Muscle layer of colon (tissue), 2 donors: Measurements from ENCODE around the gene NXPH3.
"Not testable (repeated sequence)": the region's sequence is repeated elsewhere in the genome, so short reads cannot be mapped to it uniquely, and the experiment has no call there.

Source experiments
- H3K27ac ChIP-seq: one replicate; pipeline ENCODE4 v1.7.0; 2013; ENCODE audit warnings: low read depth, mild to moderate bottlenecking, low read length, moderate library complexity
- H3K27me3 ChIP-seq, 2 donors: one replicate each; pipeline ENCODE4 v1.7.0; 2013; ENCODE audit warnings: low read length in 2 of 2, mild to moderate bottlenecking in 2 of 2; ENCODE audit not compliant: insufficient read depth in 2 of 2, control insufficient read depth in 1 of 2
- H3K36me3 ChIP-seq: one replicate; pipeline ENCODE4 v1.7.0; 2013; ENCODE audit warnings: mild to moderate bottlenecking, low read length; ENCODE audit not compliant: insufficient read depth
- H3K4me1 ChIP-seq: one replicate; pipeline ENCODE4 v1.7.0; 2013; ENCODE audit warnings: mild to moderate bottlenecking, low read length; ENCODE audit not compliant: insufficient read depth
- H3K4me3 ChIP-seq, 2 donors: one replicate each; pipeline ENCODE4 v1.7.0; 2013; ENCODE audit warnings: low read length in 2 of 2, low read depth in 1 of 2, mild to moderate bottlenecking in 1 of 2, moderate library complexity in 1 of 2
- H3K9ac ChIP-seq: one replicate; pipeline ENCODE4 v1.7.0; 2013; ENCODE audit warnings: low read length
- H3K9me3 ChIP-seq: one replicate; pipeline ENCODE4 v1.7.0; 2013; ENCODE audit warnings: mild to moderate bottlenecking, low read length
- donor health status: abdominal sarcoma.
- donor health status: Adenocarcinoma of cecum.

Gene NXPH3

DNA sequence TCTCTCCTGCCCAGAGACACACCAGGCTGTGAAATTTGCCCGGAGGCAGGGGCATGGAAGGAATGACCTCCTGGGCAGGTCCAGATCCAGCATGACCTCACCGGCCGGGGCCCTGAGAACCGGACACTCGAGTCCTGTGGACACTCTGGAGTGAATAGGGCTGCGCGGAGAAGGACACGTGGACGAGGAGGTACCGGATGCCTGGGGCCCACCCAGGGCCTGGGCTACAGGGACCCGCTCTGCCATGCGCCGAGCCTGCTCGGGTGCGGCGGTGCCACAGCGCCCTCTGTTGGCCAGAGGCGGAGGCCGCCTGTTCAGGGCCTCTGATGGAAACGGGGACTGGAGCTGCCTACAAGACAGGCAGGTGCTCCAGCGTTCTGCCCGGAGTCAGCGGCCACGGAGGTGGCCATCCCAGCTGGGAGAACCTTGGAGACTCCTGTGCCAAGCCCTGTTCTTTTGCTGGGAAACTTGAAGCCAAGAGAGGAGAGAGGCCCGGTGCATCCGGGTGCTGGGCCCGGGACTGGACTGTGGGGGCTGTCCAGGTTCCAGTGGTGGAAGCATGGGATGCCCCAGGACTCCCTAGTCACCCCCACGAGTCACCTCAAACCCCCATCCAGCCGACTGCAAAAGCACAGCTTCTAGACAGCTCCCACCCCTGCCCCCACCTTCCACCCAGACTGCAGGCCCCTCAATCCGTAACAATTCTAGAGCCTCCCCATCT is 19.3 kb upstream of the NXPH3 start:
- no peak overlapping the region for H3K4me3 ChIP-seq
- H3K4me1 ChIP-seq: peaks cover 7% of the 10 kb centered on the region
- H3K9ac ChIP-seq: no peak overlapping the region
- no peaks in the 10 kb centered on the region for H3K9me3 ChIP-seq
- H3K27ac ChIP-seq: no peak overlapping the region
- H3K27me3 ChIP-seq: no peaks in the 10 kb centered on the region
- no peaks in the 10 kb centered on the region for H3K36me3 ChIP-seq

DNA sequence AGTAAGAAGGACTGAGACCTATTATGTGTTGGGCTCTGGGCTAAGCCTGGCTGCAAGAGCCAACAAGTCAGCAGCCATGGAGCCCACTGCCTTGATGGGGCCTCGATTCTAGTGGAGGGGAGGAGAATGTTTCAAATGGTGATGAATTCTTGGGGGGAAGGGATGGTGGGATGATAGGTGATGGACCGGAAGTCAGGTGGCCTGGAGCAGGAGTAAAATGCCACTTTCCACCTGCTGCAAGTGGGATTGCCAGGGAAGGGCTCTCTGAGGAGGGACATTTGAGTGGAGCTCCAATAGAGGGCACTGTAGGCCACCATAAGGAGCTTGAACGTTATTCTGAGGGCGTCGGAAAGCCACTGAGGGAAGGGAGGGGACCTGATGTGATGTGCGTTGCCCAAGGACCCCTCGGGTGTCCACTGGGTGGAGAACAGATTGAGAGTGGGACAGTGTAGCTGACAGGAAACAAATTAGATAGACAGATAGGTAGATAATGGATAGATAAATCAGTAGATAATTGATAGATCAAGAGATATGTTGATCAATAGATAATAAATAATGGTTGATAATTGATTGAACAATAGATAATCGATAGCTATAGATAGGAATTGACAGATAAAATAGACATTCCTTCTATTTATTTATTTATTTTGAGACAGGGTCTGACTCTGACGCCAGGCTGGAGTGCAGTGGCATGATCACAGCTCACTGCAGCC is 18.2 kb upstream of the NXPH3 start:
- Histone ChIP-seq H3K27ac (no peak overlapping the region), H3K27me3 (no peaks in the 10 kb centered on the region), H3K36me3 (no peaks in the 10 kb centered on the region), H3K9me3 (no peaks in the 10 kb centered on the region), H3K4me1 (peaks cover 7% of the 10 kb centered on the region), H3K4me3 (no peak overlapping the region), H3K9ac (no peak overlapping the region)

GRCh38 chr17:49564638-49565037 is 11.0 kb upstream of the NXPH3 start:
- H3K4me1 ChIP-seq: peaks cover 29% of the 10 kb centered on the region
- no peaks in the 10 kb centered on the region for H3K27me3 ChIP-seq
- H3K4me3 ChIP-seq: no peak overlapping the region
- H3K27ac ChIP-seq: no peak overlapping the region
- H3K9ac ChIP-seq: no peak overlapping the region
- H3K9me3 ChIP-seq: no peaks in the 10 kb centered on the region
- H3K36me3 ChIP-seq: no peaks in the 10 kb centered on the region

GRCh38 chr17:49565948-49566491 is 9.7 kb upstream of the NXPH3 start:
- Histone ChIP-seq H3K36me3 (no peaks in the 10 kb centered on the region), H3K4me3 (no peak overlapping the region), H3K9me3 (no peaks in the 10 kb centered on the region), H3K9ac (peak overlapping the region; percentile 49), H3K27ac (peak overlapping the region; percentile 89), H3K4me1 (peaks cover 29% of the 10 kb centered on the region), H3K27me3 (no peaks in the 10 kb centered on the region)

GRCh38 chr17:49566668-49567071 is 9.0 kb upstream of the NXPH3 start:
- no peaks in the 10 kb centered on the region for H3K27me3 ChIP-seq
- H3K36me3 ChIP-seq: no peaks in the 10 kb centered on the region
- no peak overlapping the region for H3K4me3 ChIP-seq
- peak overlapping the region; percentile 7 for H3K9ac ChIP-seq
- peak overlapping the region; percentile 89 for H3K27ac ChIP-seq
- peaks cover 29% of the 10 kb centered on the region for H3K4me1 ChIP-seq
- no peaks in the 10 kb centered on the region for H3K9me3 ChIP-seq

DNA sequence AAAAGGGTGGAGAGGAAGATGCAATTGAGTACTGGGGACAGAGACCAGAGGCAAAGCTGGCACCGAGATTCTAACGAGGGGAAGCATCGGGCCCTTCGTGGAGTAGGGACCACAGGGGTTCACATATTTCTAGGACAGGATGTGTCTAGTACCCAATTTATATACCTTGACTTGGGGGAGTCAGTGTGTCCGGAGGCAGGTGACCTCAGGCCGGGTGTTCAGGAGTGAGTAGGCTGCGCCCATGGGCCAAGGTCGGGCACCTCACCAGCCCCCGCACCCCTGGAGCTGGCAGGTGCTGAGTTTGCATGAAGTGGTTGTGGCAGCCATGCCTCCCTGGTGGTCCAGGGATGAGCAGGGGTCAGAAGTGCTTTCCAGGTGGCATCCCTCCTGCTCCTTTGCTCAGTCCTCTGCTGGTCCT is 8.6 kb upstream of the NXPH3 start:
- Histone ChIP-seq H3K9me3 (no peaks in the 10 kb centered on the region), H3K4me3 (no peak overlapping the region), H3K36me3 (no peaks in the 10 kb centered on the region), H3K4me1 (peaks cover 29% of the 10 kb centered on the region), H3K27ac (peak overlapping the region; percentile 89), H3K27me3 (no peaks in the 10 kb centered on the region), H3K9ac (peak overlapping the region; percentile 7)

DNA sequence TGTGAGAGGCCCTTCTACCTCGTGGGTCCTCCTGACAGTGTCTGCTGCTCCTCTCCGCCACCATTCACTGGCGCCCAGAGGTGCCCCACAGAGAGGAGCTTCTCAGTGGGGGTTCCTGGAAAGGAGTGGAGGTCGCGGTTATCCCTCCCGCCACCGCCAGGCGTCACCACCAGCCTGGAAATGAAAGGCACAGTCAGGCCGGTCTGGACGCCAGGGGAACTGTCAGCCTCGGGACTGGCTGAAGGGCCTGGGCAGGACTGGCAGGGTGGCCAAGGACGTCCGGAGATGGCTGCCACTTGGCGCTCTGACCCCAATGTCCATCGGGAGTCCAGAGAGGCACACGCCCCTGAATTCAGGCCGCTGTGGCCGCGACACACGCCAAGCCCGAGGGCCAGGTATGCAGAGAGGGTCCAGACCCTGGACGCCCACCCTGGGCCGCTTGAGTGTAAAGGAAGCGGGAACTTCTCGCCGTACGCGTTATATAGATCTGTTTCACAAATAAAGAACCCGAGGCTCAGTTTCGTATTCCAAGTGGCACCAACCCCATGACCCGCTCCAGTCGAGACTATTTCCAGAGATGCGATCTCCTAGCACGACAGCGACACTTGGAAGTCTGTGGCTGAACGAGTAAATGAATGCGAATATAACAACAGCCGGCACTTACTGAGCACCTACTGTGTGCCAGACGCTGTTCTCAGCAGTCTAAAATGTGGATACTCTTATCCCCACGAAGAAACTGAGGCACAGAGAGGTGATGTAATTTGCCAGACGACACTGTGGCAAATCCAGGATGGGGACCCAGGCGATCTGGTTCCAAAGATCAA is 7.6 kb upstream of the NXPH3 start:
- peak overlapping the region; percentile 38 to 48 for H3K4me3 ChIP-seq
- H3K27me3 ChIP-seq: no peaks in the 10 kb centered on the region
- peak overlapping the region; percentile 89 for H3K27ac ChIP-seq
- H3K4me1 ChIP-seq: peaks cover 29% of the 10 kb centered on the region
- H3K36me3 ChIP-seq: no peaks in the 10 kb centered on the region
- peak overlapping the region; percentile 7 for H3K9ac ChIP-seq
- H3K9me3 ChIP-seq: no peaks in the 10 kb centered on the region

DNA sequence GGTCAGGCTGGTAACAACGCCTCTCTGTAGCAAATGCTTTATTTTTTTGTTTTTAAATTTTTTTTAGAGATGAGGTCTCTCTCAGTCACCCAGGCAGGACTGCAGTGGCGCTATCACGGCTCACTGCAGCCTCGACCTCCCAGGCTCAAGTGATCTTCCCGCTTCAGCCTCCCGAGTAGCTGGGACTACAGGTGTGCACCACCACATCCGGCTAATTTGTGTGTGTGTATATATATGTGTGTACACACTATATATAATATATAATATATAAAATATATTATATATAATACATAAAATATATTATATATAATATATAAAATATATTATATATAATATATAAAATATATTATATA is 7.0 kb upstream of the NXPH3 start:
- not testable (repeated sequence) for H3K9ac ChIP-seq

GRCh38 chr17:49570540-49571242 is 5.0 kb upstream of the NXPH3 start:
- Histone ChIP-seq H3K9ac (no peak overlapping the region), H3K4me1 (peaks cover 34% of the 10 kb centered on the region), H3K9me3 (no peaks in the 10 kb centered on the region), H3K36me3 (no peaks in the 10 kb centered on the region), H3K27me3 (no peaks in the 10 kb centered on the region), H3K27ac (peak overlapping the region; percentile 41), H3K4me3 (no peak overlapping the region)

More for the DNA sequence above, 7.0 kb upstream of the NXPH3 start:
- peaks cover 29% of the 10 kb centered on the region for H3K4me1 ChIP-seq
- H3K9me3 ChIP-seq, H3K36me3 ChIP-seq, H3K4me3 ChIP-seq, H3K27ac ChIP-seq, H3K27me3 ChIP-seq: not testable (repeated sequence)

- Histone ChIP-seq H3K27me3 (peaks cover 0 to 2% of the 10 kb centered on the region in 2 donors), H3K4me1 (peaks cover 29% of the 10 kb centered on the region), H3K9me3 (no peaks in the 10 kb centered on the region), H3K36me3 (no peaks in the 10 kb centered on the region), H3K4me3 (no peak overlapping the region), H3K27ac (no peak overlapping the region), H3K9ac (no peak overlapping the region)
Observed at GRCh38 chr17:49571283-49571682, 4.4 kb upstream of the NXPH3 start.

GRCh38 chr17:49571764-49572163 is 3.9 kb upstream of the NXPH3 start:
- peaks cover 0 to 7% of the 10 kb centered on the region in 2 donors for H3K27me3 ChIP-seq
- H3K9me3 ChIP-seq: no peaks in the 10 kb centered on the region
- H3K36me3 ChIP-seq: no peaks in the 10 kb centered on the region
- peaks cover 25% of the 10 kb centered on the region for H3K4me1 ChIP-seq
- H3K27ac ChIP-seq: no peak overlapping the region
- no peak overlapping the region for H3K9ac ChIP-seq
- H3K4me3 ChIP-seq: no peak overlapping the region
